Raji (cell line): ENCODE results near the gene CERS6.

Experiments
- POLR2A ChIP-seq: IDR thresholded peaks from 2 replicates; pipeline ENCODE4 v1.6.1; 2011; ENCODE audit warnings: low read depth, low read length, control low read depth; ENCODE audit not compliant: insufficient read depth

Gene CERS6

DNA sequence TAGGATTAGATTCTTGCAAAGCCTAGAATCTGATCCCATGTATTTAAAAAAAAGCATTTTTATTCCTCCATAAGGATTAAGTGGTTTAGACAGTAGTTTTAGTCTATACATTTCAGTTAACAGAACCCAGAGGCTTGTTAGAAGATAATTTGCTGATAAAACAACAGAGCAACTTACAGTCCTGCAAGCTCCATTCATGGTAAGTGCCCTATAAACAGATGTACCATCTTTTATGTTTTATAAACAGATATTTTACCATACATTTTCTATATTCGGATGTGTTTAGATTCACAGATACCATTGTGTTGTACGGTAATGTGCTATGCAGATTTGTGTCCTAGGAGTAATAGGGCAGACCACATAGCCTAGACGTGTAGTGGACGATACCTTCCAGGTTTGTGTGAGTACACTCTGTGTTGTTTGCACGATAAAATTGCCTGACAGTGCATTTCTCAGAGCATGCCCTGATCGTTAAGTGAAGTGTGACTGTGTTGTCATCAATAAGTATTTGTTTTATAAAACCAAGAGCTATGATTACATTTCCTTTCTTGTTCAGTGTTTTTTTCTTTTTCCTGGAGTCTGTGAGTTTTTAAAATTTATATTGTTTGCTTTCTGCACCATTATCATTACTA lies 54.2 kb downstream of the CERS6 start:
- TF ChIP-seq POLR2A = no peak

DNA sequence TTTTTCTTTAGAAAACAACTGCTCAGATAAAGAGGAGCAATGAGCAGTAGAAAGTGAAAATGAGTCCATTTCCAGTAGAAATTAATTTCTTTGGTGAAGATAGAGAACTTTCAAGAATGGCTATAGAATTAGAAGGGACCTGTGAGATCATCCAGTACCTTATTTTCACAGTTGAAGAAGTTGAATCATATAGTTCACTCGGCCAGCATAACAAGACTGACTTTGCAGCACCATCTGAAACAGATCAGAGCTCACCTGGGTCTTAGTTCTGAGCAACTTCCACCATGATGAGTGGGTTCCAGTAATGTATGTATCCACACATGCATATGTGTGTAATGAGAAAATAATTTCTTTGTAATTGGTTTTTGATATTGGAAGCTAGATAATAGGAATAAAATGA lies 58.6 kb downstream of the CERS6 start:
- no peak for TF ChIP-seq POLR2A

DNA sequence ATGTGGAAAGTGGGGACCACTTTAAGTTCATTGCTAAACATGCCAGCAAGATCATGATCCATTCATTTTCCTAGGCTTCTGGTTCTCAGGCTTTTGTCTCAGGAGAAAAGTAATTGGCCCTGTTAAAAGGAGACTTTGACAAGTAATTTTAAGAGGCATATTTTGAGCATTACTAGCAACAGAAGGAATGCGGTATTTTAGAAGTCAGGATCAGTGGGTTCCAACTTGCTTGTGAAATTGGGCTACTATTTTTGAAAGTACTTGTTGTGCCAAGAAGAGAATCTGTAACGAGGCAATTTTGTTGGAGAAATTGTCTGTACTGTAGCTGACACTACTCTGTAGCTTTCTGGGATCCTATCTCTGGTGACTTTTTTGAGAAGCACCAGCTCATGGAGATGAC lies 59.4 kb downstream of the CERS6 start:
- no peak for TF ChIP-seq POLR2A

DNA sequence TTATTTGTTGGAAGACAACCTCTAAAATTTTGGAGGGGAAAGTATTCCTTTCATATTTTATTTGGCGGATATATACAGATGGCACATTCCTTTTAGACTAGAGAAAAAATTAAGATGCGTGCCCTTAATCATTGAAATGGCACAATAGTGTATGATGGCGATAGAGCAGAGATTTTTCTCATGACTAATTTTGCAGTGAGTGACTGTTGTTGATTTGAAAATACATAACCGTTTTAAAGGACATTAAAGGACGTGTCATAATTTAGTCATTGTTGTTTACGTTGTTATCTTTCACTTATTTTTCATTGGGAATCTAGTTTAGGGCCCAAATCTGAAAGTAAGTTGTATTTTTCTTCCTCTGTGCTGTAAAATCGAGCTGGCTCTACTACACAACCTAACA lies 61.7 kb downstream of the CERS6 start:
- no peak for TF ChIP-seq POLR2A

DNA sequence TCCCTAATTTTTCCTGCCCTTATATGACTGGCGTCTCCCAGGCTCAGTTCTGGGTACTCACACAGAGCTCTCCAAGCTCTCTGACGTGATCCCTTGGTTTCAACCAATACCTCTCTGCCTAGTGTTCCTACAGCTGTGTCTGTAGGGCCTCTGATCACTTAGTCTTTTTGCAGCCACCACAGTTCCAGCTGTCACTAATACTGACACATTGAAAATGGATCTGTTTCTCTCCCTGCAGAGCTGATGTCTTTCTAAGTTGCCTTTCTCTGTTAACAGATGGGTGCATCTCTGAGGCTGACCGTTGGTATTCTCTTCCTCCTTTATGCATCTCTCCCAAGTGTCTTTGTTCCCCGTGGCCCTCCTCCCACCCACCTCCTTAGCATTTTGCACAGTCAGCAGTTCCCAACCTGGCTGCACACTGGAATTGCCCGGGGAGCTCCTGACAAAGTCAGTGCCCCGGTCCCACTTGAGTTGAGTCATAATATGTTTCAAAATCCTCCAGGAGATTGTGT lies 62.5 kb downstream of the CERS6 start:
- no peak for TF ChIP-seq POLR2A

DNA sequence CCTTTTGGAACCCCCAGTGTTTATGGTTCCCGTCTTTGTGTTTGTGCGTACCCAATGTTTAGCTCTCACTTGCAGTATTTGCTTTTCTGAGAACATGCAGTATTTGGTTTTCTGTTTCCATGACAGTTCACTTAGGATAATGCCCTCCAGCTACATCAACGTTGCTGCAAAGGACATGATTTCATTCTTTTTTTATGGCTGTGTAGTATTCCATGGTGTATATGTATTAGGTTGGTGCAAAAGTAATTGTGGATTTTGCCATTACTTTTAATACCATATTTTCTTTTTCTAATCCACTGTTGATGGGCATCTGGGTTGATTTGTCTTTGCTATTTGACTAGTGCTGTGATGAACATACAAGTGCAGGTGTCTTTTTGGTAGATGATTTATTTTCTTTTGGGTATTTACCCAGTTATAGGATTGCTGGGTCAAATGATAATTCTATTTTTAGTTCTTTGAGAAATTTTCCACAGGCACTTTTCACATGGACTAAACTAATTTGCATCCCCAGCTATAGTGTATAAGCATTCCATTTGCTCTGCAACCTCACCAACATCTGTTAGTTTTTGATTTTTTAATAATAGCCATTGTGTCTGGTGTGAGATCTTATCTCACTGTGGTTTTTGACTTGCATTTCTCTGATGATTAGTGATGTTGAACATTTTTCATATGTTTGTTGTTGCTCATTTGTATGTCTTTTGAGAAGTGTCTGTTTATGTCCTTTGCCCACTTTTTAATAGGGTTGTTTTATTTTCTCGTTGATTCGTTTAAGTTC lies 63.6 kb downstream of the CERS6 start:
- TF ChIP-seq POLR2A = no peak

DNA sequence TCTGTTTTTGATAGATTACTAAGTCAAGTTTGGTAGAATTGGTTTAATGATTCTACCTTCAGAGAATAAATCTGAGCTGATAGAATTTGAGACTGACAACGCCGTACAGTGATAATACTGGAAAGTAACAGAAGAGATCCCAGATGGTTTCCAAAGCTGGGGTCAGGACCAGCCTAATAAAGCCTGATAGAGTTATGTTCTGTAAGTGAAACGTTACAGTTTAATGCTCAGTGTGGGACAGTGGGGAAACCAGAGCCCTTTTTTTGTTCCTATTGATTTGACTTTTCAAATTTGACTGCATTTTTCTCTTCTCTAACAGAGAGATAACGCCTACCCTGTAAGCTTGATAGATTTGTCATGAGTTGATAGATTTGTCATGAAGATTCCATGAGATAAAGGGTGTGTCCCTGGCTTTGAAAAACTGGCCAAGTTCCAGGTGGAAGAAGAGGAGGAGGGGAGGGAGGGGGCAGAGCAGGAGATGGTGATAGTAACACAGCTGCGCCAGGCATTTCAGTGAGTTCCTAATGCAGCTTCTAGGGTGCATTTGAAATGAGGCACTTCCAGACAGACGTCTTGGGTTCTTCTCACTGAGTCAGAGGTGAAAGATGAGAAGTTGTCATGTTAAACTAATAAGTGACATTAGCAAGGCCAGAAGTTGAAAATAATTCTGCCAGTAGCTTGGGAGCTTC lies 65.1 kb downstream of the CERS6 start:
- no peak for TF ChIP-seq POLR2A

DNA sequence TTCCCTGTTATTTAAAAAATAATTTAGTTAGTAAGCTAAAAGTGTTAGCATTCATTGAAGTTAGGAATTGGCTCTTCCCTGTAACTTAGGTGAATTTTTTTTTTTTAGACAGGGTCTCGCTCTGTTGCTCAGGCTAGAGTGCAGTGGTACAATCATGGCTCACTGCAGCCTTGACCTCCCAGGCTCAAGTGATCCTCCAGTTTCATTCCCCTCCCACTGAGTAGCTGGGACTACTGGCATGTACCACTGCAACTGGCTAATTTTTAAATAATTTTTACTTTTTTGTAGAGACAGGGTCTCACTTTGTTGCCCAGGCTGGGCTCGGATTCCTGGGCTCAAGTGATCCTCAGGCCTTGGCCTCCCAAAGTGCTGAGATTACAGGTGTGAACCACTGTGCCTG lies 66.4 kb downstream of the CERS6 start:
- TF ChIP-seq POLR2A = no peak

DNA sequence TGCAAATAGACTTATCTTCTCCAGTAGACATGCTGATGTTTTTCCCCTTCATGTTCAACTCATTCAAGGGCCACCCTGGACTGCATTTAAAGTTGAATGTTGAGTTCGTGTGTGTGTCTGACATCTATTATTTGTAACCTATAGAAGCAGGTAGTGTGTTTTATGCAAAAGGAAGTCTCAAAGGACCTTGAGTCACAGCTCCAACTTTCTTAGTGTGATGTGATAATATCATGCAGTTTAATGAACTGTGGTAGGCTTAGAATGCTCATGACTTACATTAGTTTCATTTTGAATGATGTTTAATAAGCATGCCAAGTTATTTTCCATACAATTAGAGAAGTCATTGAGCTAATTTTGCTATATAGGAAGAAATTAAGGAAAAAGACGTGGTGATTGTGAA lies 67.9 kb downstream of the CERS6 start:
- no peak for TF ChIP-seq POLR2A

DNA sequence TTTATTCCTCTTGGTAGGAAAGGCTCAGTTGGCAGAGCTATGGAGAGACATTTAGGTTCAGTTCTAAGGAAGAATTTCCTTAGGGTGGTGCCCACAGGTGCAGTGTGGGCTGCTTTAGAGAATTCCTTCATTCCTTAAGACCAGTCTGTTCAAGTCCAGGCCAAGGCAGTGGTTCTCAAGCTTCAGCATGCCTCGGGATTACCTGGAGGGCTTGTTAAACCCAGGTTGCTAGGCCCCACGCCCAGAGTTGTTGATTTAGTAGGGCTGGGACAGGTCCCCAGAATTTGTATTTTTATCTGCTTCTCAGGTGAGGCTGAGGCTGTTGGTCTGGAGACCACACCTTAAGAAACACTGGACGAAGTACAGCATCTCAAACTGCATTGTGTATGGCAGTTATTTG lies 68.9 kb downstream of the CERS6 start:
- TF ChIP-seq POLR2A = no peak

DNA sequence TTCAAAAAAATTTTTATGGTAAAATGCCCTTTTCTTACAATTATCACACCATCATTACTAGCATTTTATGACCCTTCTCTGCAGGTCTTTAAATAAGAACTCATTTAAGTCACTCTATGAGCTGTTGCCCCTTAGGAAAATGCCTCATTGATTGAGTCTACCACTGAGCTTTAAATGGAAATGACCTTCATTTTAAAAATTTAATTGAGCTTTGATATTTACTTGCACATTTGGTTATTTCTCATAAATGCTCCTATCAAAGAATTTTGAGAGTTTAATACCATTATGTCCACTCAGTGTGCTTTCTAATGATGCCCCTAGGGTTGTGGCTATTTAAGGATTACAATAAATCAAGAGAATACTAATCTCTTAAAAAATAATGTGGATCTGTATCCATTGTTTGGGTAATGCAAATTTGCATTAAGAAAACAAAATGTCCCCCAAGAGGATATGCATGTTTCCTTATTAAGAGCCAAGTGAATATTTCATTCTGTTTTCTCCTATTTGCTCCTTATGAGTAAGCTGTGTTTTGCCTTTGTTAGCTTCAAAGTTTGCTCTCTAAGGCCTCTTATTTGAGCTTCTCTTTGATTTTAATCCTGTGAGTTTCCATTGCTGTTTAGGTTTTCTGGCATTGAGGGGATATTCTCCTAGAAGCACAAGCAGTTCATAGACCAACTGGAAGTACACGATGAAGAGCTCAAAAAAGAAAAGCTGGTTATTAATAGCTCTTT lies 69.8 kb downstream of the CERS6 start:
- no peak for TF ChIP-seq POLR2A

DNA sequence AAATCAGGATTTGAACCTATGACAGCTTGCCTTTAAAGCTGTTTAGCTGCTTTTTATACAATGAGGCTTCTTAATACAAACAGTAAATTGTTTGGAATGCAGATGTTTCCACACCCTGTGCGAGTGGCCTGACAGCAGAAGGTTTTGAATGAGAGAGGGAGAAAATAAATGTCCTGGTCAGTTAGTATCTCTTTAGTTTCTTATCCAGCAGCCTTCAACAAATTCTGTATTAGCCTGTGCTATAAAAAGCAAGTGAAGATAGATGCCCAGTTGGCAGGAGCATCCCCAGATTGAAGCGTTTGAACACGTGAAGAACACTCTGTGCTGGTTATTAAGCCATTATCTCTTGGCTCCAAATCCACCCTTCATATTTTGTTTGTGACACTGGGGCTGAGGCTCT lies 70.6 kb downstream of the CERS6 start:
- no peak for TF ChIP-seq POLR2A

DNA sequence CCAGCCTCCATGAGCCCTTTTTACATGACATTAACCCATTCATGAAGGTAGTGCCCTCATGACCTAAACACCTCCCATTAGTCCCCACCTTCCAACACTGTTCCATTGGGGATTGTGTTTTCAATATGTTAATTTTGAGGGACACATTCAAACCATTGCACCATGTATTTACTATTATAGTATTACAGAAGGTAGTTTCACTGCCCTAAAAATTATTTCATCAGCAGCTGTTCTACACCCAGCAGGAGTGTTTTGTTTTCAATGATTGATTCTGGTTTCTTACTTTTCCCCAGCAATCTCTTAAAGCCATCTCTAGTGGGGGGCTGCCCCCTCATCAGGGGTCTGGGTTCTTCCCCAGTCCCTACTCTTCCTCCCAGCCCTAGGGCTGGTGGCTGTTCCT lies 71.9 kb downstream of the CERS6 start:
- no peak for TF ChIP-seq POLR2A

DNA sequence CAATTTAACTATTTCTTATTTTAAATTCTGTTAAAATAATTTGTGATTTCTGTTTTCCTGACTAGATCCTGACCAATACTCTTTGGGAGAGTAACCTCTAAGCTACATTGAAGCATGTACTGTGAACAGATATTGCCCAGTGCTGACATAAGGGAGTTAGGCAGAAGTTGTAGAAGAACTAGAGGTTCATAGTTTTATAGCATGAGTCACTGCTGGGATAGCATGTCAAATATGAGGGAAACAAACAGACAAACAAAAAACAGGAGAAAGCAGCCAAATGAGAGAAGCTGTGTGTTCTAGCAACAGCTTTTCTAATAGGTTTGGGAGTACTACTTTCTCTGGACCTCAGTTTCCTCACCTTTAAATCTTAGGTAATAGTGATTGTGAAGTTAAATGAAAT lies 72.4 kb downstream of the CERS6 start:
- no peak for TF ChIP-seq POLR2A
